ENCODE results near the gene EXOC4. TPM values are rescaled to one million over a fixed set of nuclear protein-coding genes. Genes with fewer than 3 reads are reported as not detected.

Gene EXOC4
- total RNA-seq, 2 donors from 2014 or later, result 106 to 115 TPM

DNA sequence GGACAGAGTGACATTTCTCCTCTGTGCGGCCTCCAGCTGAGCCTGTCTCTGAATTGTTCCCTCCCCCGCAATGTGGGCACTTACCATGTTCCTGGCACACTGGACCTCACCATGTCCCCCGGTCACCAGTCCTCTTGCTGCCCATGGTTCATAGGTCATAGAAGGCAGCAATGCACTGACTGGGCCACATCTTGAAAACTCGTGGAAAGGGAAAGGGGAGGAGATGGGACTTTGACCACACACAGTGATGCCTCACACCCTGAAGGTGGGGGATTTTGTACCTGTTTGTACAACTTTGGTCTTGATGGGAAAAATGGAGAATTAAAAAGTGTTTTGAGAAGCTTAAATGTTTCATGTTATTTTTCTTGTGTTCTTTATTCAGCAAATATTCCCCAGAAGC is 812.5 kb downstream of the EXOC4 start:
- Mint-ChIP-seq H3K36me3 (ENCODE audit: low read depth) (peaks cover 15% of the 10 kb centered on the region), H3K4me1 (peaks cover 6% of the 10 kb centered on the region), H3K27me3 (ENCODE audit: insufficient read depth) (no peaks in the 10 kb centered on the region), H3K27ac (no peak overlapping the region), H3K4me3 (no peak overlapping the region), H3K9me3 (no peaks in the 10 kb centered on the region)
- Histone ChIP-seq H3K4me1 (ENCODE audit: control insufficient read depth, insufficient read depth, low read length) (peaks cover 4% of the 10 kb centered on the region), H3K27me3 (ENCODE audit: control insufficient read depth, insufficient read depth, low read length, poor library complexity, severe bottlenecking) (no peaks in the 10 kb centered on the region), H3K9ac (ENCODE audit: extremely low read depth, low read length, poor library complexity, severe bottlenecking) (no peak overlapping the region), H3K9me3 (ENCODE audit: control insufficient read depth, low read length) (no peaks in the 10 kb centered on the region), H3K4me3 (ENCODE audit: low read length) (no peak overlapping the region), H3K27ac (ENCODE audit: low read depth, low read length) (no peak overlapping the region), H3K36me3 (ENCODE audit: control insufficient read depth, insufficient read depth, low read length) (no peaks in the 10 kb centered on the region)
- WGBS, 2 experiments (ENCODE audit: insufficient coverage in 1 of 2, insufficient read length in 1 of 2), result 91% methylated on average over 4 of the region's 4 CpGs; no CpG with 5 or more reads in 1 of the 2 experiments
- DNase-seq, result no peak
- TF ChIP-seq, protein P1, sequence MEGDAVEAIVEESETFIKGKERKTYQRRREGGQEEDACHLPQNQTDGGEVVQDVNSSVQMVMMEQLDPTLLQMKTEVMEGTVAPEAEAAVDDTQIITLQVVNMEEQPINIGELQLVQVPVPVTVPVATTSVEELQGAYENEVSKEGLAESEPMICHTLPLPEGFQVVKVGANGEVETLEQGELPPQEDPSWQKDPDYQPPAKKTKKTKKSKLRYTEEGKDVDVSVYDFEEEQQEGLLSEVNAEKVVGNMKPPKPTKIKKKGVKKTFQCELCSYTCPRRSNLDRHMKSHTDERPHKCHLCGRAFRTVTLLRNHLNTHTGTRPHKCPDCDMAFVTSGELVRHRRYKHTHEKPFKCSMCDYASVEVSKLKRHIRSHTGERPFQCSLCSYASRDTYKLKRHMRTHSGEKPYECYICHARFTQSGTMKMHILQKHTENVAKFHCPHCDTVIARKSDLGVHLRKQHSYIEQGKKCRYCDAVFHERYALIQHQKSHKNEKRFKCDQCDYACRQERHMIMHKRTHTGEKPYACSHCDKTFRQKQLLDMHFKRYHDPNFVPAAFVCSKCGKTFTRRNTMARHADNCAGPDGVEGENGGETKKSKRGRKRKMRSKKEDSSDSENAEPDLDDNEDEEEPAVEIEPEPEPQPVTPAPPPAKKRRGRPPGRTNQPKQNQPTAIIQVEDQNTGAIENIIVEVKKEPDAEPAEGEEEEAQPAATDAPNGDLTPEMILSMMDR (conservative IDR thresholded peaks at IDR 0.05), result no peak

DNA sequence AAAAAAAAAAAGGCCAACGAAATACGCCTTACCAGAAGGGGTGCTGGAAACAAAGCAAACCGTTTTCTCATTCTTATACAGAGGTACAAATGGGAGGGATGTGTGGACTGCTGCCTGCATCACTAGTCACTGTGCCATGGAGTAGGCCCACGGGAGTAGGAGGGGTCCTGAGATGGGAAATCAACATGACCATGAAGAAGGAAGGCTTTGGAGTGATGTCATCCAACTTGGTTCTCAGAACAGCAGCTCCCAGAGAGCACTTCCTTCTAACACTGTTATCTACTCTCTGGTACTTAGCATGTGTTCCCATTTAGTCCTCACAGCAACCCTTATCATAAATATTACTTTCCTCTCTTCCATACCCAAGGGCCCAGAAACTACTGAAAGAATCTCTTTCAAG is 814.3 kb downstream of the EXOC4 start:
- H3K4me1 Mint-ChIP-seq, result peaks cover 19% of the 10 kb centered on the region
- Histone ChIP-seq H3K9me3 (ENCODE audit: control insufficient read depth, low read length) (no peaks in the 10 kb centered on the region), H3K27me3 (ENCODE audit: control insufficient read depth, insufficient read depth, low read length, poor library complexity, severe bottlenecking) (no peaks in the 10 kb centered on the region), H3K36me3 (ENCODE audit: control insufficient read depth, insufficient read depth, low read length) (no peaks in the 10 kb centered on the region), H3K4me3 (ENCODE audit: low read length) (no peak overlapping the region), H3K4me1 (ENCODE audit: control insufficient read depth, insufficient read depth, low read length) (peaks cover 12% of the 10 kb centered on the region), H3K27ac (ENCODE audit: low read depth, low read length) (no peak overlapping the region), H3K9ac (ENCODE audit: extremely low read depth, low read length, poor library complexity, severe bottlenecking) (no peak overlapping the region)
- no peak overlapping the region for H3K27ac Mint-ChIP-seq
- H3K9me3 Mint-ChIP-seq, result no peaks in the 10 kb centered on the region
- 0 to 45% methylated on average over 1 to 4 of the region's 4 CpGs for WGBS, 2 experiments (ENCODE audit: insufficient coverage in 1 of 2, insufficient read length in 1 of 2)
- TF ChIP-seq, protein P1 (conservative IDR thresholded peaks at IDR 0.05), result no peak
- H3K36me3 Mint-ChIP-seq (ENCODE audit: low read depth), result peaks cover 16% of the 10 kb centered on the region
- DNase-seq, result no peak
- no peak overlapping the region for H3K4me3 Mint-ChIP-seq
- H3K27me3 Mint-ChIP-seq (ENCODE audit: insufficient read depth), result no peaks in the 10 kb centered on the region

DNA sequence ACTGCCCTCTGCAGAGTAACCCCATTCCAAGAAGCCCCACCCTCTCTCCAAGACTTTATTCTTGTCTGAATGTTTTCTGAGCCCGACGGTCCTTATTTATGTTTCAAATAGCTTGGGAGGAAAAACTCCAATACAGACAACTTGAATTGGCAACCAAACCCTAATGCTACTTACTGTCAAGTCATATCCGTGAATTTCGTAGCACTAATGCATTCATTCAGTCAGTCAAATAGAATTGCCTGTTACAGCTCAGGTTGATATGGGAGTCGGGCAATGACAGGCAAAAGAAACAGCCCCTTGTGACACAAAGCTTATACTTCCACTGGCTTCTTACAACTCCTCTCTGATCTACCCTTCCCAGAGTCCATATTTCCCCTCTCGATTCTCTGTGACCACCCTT is 815.8 kb downstream of the EXOC4 start:
- no peak for DNase-seq
- Histone ChIP-seq H3K4me1 (ENCODE audit: control insufficient read depth, insufficient read depth, low read length) (peaks cover 12% of the 10 kb centered on the region), H3K4me3 (ENCODE audit: low read length) (no peak overlapping the region), H3K9me3 (ENCODE audit: control insufficient read depth, low read length) (no peaks in the 10 kb centered on the region), H3K36me3 (ENCODE audit: control insufficient read depth, insufficient read depth, low read length) (no peaks in the 10 kb centered on the region), H3K27me3 (ENCODE audit: control insufficient read depth, insufficient read depth, low read length, poor library complexity, severe bottlenecking) (no peaks in the 10 kb centered on the region), H3K9ac (ENCODE audit: extremely low read depth, low read length, poor library complexity, severe bottlenecking) (no peak overlapping the region), H3K27ac (ENCODE audit: low read depth, low read length) (no peak overlapping the region)
- H3K4me3 Mint-ChIP-seq, result no peak overlapping the region
- no peak overlapping the region for H3K27ac Mint-ChIP-seq
- H3K9me3 Mint-ChIP-seq, result no peaks in the 10 kb centered on the region
- H3K36me3 Mint-ChIP-seq (ENCODE audit: low read depth), result peaks cover 14% of the 10 kb centered on the region
- no peaks in the 10 kb centered on the region for H3K27me3 Mint-ChIP-seq (ENCODE audit: insufficient read depth)
- TF ChIP-seq, protein P1 (conservative IDR thresholded peaks at IDR 0.05), result no peak
- H3K4me1 Mint-ChIP-seq, result peaks cover 23% of the 10 kb centered on the region
- 86 to 93% methylated on average over 4 to 6 of the region's 6 CpGs for WGBS, 2 experiments (ENCODE audit: insufficient coverage in 1 of 2, insufficient read length in 1 of 2)
